Stimulated activated CD4-positive, alpha-beta T cell treated with anti-CD3 and anti-CD28 coated beads, Interleukin-12 subunit alpha, Interleukin-12 subunit beta, amount 100 ng/mL, for 48 hours (primary cell): ENCODE results near the gene ENO2.

Source experiments
- DNase-seq, 3 donors: peaks; one replicate each; pipeline ENCODE4 v3.0.0-alpha.2; 2020; ENCODE audit warnings: low read depth in 2 of 3, low spot score in 1 of 3

Gene ENO2

DNA sequence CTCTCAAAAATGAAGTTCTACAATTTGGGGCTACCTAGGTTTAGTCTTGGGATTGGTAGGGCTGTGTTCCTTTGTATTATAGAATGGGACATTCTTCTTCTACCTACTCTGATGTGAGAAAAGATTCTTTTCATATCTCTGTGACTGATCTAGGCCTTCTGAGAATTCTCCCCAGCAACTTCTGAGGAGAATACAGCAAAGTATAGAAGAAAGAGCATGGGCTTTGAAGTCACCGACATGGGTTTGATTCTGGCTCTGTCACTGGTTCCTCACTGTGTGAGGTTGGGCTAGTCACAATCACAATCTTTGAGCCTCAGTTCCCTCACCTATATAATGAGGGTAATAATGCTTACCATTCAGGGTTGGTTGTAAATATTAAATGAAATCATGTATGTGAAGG lies 18.4 kb downstream of the ENO2 start:
- no peak for DNase-seq

DNA sequence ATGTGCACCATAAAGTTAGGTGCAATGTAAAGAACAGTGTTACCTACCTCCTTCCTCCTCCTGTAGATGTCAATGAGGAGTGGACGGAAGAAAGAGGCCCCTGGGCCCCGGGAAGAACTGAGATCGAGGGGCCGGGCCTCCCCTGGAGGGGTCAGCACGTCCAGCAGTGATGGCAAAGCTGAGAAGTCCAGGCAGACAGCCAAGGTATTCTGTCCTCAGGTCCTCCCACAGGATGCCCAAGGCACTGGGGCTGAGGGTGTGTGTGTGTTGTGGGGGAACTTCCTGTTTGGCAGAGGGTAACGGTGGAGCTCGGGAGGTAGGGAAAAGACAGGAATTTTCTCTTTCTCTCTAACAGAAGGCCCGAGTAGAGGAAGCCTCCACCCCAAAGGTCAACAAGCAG lies 19.7 kb downstream of the ENO2 start:
- no peak for DNase-seq

DNA sequence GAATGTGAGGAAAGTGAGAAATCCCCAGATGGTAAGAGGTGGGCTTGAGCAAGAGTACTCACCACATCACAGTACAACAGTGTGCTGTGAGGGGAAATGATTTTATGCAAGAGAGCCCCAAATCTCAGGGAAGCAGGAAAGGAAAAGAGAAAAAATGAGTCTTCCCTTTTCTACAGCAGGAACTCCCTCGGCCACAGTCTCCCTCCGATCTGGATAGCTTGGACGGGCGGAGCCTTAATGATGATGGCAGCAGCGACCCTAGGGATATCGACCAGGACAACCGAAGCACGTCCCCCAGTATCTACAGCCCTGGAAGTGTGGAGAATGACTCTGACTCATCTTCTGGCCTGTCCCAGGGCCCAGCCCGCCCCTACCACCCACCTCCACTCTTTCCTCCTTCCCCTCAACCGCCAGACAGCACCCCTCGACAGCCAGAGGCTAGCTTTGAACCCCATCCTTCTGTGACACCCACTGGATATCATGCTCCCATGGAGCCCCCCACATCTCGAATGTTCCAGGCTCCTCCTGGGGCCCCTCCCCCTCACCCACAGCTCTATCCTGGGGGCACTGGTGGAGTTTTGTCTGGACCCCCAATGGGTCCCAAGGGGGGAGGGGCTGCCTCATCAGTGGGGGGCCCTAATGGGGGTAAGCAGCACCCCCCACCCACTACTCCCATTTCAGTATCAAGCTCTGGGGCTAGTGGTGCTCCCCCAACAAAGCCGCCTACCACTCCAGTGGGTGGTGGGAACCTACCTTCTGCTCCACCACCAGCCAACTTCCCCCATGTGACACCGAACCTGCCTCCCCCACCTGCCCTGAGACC lies 21.2 kb downstream of the ENO2 start:
- no peak for DNase-seq

DNA sequence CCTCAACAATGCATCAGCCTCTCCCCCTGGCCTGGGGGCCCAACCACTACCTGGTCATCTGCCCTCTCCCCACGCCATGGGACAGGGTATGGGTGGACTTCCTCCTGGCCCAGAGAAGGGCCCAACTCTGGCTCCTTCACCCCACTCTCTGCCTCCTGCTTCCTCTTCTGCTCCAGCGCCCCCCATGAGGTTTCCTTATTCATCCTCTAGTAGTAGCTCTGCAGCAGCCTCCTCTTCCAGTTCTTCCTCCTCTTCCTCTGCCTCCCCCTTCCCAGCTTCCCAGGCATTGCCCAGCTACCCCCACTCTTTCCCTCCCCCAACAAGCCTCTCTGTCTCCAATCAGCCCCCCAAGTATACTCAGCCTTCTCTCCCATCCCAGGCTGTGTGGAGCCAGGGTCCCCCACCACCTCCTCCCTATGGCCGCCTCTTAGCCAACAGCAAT lies 21.8 kb downstream of the ENO2 start:
- DNase-seq, result no peak

DNA sequence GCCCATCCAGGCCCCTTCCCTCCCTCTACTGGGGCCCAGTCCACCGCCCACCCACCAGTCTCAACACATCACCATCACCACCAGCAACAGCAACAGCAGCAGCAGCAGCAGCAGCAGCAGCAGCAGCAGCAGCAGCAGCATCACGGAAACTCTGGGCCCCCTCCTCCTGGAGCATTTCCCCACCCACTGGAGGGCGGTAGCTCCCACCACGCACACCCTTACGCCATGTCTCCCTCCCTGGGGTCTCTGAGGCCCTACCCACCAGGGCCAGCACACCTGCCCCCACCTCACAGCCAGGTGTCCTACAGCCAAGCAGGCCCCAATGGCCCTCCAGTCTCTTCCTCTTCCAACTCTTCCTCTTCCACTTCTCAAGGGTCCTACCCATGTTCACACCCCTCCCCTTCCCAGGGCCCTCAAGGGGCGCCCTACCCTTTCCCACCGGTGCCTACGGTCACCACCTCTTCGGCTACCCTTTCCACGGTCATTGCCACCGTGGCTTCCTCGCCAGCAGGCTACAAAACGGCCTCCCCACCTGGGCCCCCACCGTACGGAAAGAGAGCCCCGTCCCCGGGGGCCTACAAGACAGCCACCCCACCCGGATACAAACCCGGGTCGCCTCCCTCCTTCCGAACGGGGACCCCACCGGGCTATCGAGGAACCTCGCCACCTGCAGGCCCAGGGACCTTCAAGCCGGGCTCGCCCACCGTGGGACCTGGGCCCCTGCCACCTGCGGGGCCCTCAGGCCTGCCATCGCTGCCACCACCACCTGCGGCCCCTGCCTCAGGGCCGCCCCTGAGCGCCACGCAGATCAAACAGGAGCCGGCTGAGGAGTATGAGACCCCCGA lies 22.5 kb downstream of the ENO2 start:
- peak in 2 of 3 donors; percentile 52 to 53 for DNase-seq

DNA sequence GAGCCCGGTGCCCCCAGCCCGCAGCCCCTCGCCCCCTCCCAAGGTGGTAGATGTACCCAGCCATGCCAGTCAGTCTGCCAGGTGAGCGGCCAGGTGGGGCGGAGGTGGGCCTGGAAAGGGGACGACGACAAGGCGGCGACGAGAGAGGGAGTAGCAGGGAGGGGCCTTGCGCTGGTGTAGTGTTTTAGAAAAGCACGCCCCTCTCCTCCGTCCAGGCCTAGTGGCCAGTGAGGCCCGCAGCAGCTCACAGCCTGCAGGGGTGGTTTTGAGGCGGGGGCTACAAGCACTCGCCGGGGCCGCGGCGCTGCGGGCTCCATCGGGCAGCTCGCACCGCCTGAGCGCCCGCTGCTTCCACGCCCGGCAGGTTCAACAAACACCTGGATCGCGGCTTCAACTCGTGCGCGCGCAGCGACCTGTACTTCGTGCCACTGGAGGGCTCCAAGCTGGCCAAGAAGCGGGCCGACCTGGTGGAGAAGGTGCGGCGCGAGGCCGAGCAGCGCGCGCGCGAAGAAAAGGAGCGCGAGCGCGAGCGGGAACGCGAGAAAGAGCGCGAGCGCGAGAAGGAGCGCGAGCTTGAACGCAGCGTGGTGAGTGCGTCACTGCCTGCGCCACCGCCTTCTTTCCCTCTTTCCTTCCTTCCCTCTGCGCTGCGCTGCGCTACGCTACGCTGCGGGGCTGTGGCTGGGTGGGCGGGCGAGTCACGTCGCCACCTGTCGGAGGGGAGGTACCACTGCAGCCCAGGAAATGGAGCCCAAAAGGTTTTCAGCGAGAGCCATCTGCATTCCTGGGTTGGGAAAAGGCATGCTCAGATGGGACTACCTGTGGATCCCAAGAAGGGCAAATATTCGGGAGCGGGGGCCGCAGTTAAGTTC lies 23.3 kb downstream of the ENO2 start:
- peak; percentile 89 to 92 (median 89) for DNase-seq

DNA sequence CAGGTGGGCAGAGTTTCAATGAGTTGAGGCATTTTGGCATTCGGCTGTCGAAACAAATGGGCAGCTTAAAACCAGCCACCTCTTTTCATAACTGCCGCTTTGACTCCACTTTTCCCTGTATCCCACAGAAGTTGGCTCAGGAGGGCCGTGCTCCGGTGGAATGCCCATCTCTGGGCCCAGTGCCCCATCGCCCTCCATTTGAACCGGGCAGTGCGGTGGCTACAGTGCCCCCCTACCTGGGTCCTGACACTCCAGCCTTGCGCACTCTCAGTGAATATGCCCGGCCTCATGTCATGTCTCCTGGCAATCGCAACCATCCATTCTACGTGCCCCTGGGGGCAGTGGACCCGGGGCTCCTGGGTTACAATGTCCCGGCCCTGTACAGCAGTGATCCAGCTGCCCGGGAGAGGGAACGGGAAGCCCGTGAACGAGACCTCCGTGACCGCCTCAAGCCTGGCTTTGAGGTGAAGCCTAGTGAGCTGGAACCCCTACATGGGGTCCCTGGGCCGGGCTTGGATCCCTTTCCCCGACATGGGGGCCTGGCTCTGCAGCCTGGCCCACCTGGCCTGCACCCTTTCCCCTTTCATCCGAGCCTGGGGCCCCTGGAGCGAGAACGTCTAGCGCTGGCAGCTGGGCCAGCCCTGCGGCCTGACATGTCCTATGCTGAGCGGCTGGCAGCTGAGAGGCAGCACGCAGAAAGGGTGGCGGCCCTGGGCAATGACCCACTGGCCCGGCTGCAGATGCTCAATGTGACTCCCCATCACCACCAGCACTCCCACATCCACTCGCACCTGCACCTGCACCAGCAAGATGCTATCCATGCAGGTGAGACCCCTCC lies 24.2 kb downstream of the ENO2 start:
- DNase-seq, result no peak

DNA sequence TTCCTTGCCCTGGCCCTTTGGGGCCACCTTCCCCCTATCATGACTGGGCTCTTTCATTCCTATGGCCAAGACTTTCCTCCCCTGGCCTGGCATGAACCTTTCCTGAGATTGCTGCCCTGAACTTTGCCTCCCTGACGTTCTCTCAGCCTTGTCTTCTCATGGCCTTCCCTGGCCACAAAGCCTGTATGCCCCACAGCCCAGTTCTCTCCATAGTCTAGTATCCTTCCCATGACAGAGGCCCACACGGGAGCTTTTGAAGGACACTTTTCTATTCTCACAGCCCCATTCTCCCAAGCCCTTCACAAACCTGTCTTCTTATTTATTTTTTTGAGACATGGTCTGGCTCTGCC lies 24.8 kb downstream of the ENO2 start:
- DNase-seq, result no peak

DNA sequence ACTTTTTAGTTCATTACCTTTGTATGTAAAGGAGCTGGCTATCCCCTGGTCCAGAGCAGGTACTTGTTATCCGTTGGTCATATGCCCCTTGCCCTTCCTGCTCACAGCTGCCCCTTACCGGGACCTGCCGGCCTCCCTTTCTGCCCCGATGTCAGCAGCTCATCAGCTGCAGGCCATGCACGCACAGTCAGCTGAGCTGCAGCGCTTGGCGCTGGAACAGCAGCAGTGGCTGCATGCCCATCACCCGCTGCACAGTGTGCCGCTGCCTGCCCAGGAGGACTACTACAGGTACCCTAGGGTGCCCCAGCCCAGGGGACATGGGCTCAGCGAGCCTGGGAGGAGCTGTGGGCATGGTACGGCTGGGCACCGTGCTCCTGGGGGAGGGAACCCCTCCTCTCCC lies 26.9 kb downstream of the ENO2 start:
- no peak for DNase-seq

DNA sequence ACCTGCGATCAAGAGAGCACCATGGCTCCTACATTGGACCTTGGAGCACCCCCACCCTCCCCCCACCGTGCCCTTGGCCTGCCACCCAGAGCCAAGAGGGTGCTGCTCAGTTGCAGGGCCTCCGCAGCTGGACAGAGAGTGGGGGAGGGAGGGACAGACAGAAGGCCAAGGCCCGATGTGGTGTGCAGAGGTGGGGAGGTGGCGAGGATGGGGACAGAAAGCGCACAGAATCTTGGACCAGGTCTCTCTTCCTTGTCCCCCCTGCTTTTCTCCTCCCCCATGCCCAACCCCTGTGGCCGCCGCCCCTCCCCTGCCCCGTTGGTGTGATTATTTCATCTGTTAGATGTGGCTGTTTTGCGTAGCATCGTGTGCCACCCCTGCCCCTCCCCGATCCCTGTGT lies 27.4 kb downstream of the ENO2 start:
- no peak for DNase-seq

DNA sequence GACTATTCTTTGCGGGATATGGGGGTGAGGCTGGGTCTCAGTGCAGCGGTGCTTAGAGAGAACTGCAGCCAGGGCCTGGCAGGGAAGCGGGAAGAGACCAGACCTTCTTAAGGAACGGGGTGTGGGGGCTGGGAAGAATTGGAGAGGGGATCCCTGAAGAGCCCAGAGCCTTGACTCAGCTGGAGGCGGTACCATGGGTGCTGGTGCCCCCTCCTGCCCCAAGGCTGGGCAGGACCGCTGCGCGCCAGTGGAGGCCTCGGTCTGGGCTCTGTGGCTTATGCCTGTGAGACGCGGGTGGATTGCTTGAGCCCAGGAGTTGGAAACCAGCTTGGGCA lies 27.9 kb downstream of the ENO2 start:
- DNase-seq, result no peak

DNA sequence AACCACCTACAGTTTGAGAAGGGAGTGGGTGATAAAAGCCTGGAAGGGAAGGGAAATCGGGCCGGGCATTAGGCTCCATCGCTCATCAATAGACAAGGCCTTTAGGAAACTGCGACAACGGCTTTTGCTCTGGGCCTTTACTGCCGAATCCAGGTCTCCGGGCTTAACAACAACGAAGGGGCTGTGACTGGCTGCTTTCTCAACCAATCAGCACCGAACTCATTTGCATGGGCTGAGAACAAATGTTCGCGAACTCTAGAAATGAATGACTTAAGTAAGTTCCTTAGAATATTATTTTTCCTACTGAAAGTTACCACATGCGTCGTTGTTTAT lies 29.0 kb downstream of the ENO2 start:
- peak; percentile 62 to 75 (median 71) for DNase-seq

DNA sequence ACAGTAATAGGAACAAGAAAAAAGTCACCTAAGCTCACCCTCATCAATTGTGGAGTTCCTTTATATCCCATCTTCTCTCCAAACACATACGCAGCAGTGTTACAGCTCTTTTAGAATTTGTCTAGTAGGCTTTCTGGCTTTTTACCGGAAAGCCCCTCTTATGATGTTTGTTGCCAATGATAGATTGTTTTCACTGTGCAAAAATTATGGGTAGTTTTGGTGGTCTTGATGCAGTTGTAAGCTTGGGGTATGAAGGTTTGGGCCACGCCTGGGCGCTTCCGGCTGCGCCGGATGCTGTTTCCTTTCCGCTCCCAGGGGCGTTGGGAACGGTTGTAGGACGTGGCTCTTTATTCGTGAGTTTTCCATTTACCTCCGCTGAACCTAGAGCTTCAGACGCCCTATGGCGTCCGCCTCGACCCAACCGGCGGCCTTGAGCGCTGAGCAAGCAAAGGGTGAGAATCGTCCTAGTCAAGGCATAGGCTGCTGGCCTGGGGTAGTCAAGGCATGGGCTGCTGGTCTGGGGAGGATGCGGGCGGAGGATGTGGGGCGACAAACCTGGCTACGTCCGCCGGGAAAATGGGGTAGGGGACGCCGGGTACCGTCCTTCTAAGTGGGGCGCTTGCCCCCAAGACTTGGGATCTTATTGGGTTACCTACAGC lies 29.5 kb downstream of the ENO2 start, which contains the start of the genes C12orf57 and RNU7-1:
Gene C12orf57 (plus strand): TSS at position 301 of the 659 bp plus-strand sequence. CDS start 100 bp downstream, at position 401.
Gene RNU7-1 (plus strand): TSS at position 95 of the 659 bp plus-strand sequence.
- peak; percentile 73 to 81 (median 74) for DNase-seq

DNA sequence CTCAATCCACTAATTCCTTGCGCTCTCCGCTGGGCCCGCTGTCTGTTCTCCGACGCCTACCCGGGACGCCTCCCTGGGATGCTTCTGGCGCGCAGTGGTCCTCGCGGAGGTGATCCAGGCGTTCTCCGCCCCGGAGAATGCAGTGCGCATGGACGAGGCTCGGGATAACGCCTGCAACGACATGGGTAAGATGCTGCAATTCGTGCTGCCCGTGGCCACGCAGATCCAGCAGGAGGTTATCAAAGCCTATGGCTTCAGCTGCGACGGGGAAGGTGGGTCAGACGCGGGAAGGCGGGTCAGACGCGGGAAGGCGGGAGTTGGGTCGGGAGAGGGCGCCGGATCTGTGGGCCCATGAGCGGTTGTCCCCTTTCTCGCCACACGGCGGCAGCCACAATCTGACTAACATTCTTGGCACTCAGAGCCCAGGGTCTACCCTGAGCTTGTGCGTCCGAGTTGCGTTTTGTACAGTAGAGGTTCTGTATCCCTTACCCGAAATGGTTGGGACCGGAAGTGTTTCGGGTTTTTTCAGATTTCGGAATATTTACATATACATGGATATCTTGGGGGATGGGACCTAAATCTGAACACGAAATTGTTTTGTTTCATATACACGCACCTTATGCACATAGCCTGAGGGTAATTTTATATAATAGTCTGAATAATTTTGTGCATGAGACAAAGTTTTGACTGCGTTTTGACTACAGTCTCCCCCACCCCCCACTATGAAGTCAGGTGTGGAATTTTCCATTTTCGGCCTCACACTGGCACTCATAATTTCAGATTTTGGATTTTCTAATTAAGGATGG lies 30.2 kb downstream of the ENO2 start:
- DNase-seq, result peak; percentile 82 to 86 (median 85)

DNA sequence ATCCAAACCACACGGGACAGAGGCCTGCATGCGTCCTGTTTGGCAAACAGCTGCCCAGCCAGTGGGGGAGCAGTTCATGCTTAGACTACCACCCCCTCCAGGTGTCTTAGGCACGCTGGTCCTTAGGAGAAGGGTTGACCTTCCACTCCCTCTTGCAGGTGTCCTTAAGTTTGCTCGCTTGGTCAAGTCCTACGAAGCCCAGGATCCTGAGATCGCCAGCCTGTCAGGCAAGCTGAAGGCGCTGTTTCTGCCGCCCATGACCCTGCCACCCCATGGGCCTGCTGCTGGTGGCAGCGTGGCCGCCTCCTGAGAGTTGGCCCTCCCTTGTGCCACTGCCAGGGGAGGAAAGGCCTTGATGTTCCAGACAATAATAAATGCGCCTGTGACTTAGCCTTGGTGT lies 31.2 kb downstream of the ENO2 start:
- DNase-seq, result no peak

DNA sequence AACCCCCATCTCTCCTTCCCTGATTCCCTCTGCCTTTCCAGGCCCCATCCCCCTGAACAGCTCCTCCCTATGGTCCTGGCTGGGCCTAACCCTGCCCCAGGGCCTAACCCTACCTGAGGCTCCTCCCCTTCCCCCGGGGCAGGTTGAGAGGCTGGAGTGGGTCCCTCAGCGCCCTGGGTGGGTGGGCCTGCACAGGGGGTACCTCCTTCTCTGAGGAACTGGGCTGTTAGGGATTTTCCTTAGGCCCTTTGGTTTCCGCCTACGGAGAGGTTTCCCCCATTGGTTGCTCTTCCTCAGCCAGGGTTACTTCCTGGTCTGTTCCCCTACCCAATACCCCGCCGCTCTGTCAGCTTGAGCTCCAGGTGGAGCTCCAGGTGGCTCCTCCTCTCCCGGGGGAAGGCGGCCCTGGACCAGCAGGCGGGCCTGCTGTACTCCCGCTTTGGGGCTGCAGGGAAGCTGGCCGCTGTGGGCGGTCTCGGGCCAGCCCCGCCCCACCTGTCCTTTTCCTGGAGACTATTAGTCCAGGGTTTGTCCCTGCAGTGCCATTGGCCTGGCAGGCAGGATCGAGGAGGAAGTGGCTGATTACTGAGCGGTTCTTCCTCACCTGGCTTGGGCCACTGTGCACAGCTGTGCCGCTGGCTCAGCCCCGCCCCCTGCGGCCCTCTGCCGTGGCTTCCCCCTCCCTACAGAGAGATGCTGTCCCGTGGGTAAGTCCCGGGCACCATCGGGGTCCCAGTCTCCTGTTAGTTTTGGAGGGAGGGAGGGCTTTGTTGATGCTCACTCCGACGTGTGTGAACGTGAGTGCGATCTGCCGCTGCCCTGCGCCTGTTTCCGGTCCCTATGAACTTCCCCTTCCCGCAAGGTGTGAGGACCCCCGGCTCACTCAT lies 31.9 kb downstream of the ENO2 start:
- DNase-seq, result peak in 2 of 3 donors; percentile 57 to 66

DNA sequence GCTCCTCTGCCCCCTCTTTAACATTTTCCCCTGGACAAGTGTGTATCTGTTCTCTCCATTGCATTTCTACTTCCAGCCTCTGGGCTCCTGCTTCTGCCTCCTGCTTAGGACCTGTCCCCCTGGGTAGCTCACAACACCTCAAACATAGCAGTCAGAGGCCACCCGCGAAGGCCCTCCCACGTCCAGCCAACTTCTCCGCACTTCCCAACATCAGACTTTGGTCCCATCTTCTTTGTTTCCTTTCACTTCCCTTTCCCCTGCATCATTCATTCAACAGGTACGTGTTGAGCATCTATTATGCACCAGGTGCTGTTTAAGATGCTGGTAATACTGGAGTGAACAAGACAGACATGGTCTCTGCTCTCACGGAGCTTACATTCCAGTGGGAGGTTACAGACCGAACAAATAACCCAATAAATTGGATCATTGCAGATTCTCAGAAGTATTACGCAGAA lies 32.6 kb downstream of the ENO2 start:
- no peak for DNase-seq

DNA sequence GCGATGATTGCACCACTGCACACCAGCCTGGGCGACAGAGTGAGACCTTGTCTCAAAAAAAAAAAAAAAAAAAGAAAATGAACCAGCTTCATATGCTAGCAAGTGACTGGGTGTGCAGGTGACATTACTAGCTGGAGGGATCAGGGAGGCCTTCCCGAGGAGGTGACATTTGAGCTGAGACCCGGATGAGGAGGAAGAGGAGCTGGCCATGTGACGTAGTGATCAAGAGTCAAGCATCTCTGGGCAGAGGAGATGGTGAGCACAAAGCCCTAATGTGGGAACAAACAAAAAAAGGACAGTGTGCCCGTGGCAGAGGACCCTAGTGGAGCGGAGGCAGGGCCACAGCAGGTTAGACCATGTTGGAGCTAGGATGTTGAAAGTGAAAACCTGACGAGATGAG lies 33.2 kb downstream of the ENO2 start:
- DNase-seq, result no peak
